HEK293 (cell line): ENCODE measurements around the gene APOH.

Experiments used
- CTCF ChIP-seq: fragments of 450-650 bp; formaldehyde crosslinking; IDR thresholded peaks from 2 replicates; pipeline ENCODE4 v1.5.1; 2016; ENCODE audit warnings: missing biosample characterization, missing genetic modification characterization
- KLF16 ChIP-seq: fragments of 450-650 bp; formaldehyde crosslinking; IDR thresholded peaks from 2 replicates; pipeline ENCODE4 v1.5.1; 2017; ENCODE audit warnings: missing biosample characterization, missing genetic modification characterization
- PRDM2 ChIP-seq: fragments of 450-650 bp; formaldehyde crosslinking; IDR thresholded peaks from 2 replicates; pipeline ENCODE4 v1.5.1; 2016; ENCODE audit warnings: missing biosample characterization, missing genetic modification characterization, borderline replicate concordance
- ZFP41 ChIP-seq: fragments of 450-650 bp; formaldehyde crosslinking; IDR thresholded peaks from 2 replicates; pipeline ENCODE4 v1.5.1; 2016; ENCODE audit warnings: missing biosample characterization, missing genetic modification characterization, borderline replicate concordance
- ZNF10 ChIP-seq: fragments of 450-650 bp; formaldehyde crosslinking; IDR thresholded peaks from 2 replicates; pipeline ENCODE4 v1.5.1; 2017; ENCODE audit warnings: missing biosample characterization, missing genetic modification characterization
- ZNF18 ChIP-seq: fragments of 450-650 bp; formaldehyde crosslinking; IDR thresholded peaks from 2 replicates; pipeline ENCODE4 v1.5.1; 2016; ENCODE audit warnings: missing biosample characterization, missing genetic modification characterization
- ZNF274 ChIP-seq, 2 experiments: fragments of 200-500 bp in 1 of 2; fragments of 450-650 bp in 1 of 2; sonication (Bioruptor generic) in 1 of 2; formaldehyde crosslinking in 1 of 2; IDR thresholded peaks; 2 replicates each; pipeline versions ENCODE4 v1.5.1 to v1.6.1; 2014 to 2016; ENCODE audit warnings: borderline replicate concordance in 1 of 2, inconsistent platforms in 1 of 2, low read length in 1 of 2, missing biosample characterization in 1 of 2, missing genetic modification characterization in 1 of 2
- ZNF423 ChIP-seq: fragments of 450-650 bp; formaldehyde crosslinking; IDR thresholded peaks from 2 replicates; pipeline ENCODE4 v1.5.1; 2016; ENCODE audit warnings: missing biosample characterization, missing genetic modification characterization
- ZNF561 ChIP-seq: fragments of 450-650 bp; IDR thresholded peaks from 2 replicates; pipeline ENCODE4 v1.5.1; 2018; ENCODE audit warnings: missing biosample characterization, missing genetic modification characterization, borderline replicate concordance
- ZNF585B ChIP-seq: fragments of 450-650 bp; formaldehyde crosslinking; IDR thresholded peaks from 2 replicates; pipeline ENCODE4 v1.5.1; 2016; ENCODE audit warnings: missing biosample characterization, missing genetic modification characterization
- ZNF639 ChIP-seq: fragments of 450-650 bp; formaldehyde crosslinking; IDR thresholded peaks from 2 replicates; pipeline ENCODE4 v1.5.1; 2016; ENCODE audit warnings: missing biosample characterization, missing genetic modification characterization

GRCh38 chr17:66175892-66176291 is 53.3 kb downstream of the APOH start:
- TF ChIP-seq CTCF (tag by site-specific recombination) = no peak
- no peak for TF ChIP-seq ZNF18 (tag by site-specific recombination)
- TF ChIP-seq ZFP41 = no peak
- TF ChIP-seq ZNF561 (tag by site-specific recombination) = 0 out of 2 replicates have a peak, but pooled peaks have one; percentile 49
- no peak for TF ChIP-seq ZNF585B (tag by site-specific recombination)
- no peak for TF ChIP-seq ZNF274 (IDR thresholded peaks at IDR 0.05; ENCODE audit: low read length)
- no peak for TF ChIP-seq ZNF274 (tag by site-specific recombination; IDR thresholded peaks at IDR 0.05; ENCODE audit: borderline replicate concordance)
- TF ChIP-seq ZNF639 = no peak
- TF ChIP-seq KLF16 (tag by site-specific recombination) = no peak
- TF ChIP-seq ZNF10 (tag by site-specific recombination) = no peak; the same call in 1 of the 2 replicates
- no peak for TF ChIP-seq ZNF423 (tag by site-specific recombination)
- no peak for TF ChIP-seq PRDM2 (tag by site-specific recombination)
